Tibial artery (tissue), 4 donors: ENCODE results near the gene LAG3.
A peak's percentile ranks its signal among the peaks of the same experiment; 100 is the strongest.
"Not testable (repeated sequence)": the region's sequence is repeated elsewhere in the genome, so short reads cannot be mapped to it uniquely, and the experiment has no call there.

Experiments used
- DNase-seq, 2 donors: peaks; one replicate each; pipeline ENCODE4 v3.0.0-alpha.2; 2019
- H3K27ac ChIP-seq, 2 donors: fragments of 200-600 bp; sonication (generic) in 1 of 2; 1 replicate in 1 of 2; 2 replicates in 1 of 2; pipeline ENCODE4 v1.5.1; 2018 to 2019; ENCODE audit warnings: mild to moderate bottlenecking in 1 of 2
- H3K27me3 ChIP-seq, 2 donors: fragments of 200-600 bp; sonication (generic) in 1 of 2; one replicate each; pipeline versions ENCODE4 v1.5.1 to v1.6.0; 2016 to 2019
- H3K36me3 ChIP-seq, 3 donors: fragments of 200-600 bp; sonication (generic) in 2 of 3; one replicate each; pipeline ENCODE4 v1.5.1; 2016 to 2019; ENCODE audit warnings: mild to moderate bottlenecking in 2 of 3
- H3K4me1 ChIP-seq, 4 donors: fragments of 200-600 bp; sonication (generic) in 2 of 4; 1 replicate in 3 of 4; 2 replicates in 1 of 4; pipeline ENCODE4 v1.5.1; 2016 to 2019
- H3K4me3 ChIP-seq, 2 donors: fragments of 200-600 bp; sonication (generic) in 1 of 2; 1 replicate in 1 of 2; 2 replicates in 1 of 2; pipeline ENCODE4 v1.5.1; 2018 to 2019; ENCODE audit warnings: mild to moderate bottlenecking in 2 of 2
- H3K9me3 ChIP-seq, 3 donors: fragments of 200-600 bp; sonication (generic) in 1 of 3; one replicate each; pipeline ENCODE4 v1.5.1; 2016 to 2019
- CTCF ChIP-seq, 2 experiments: fragments of 200-600 bp in 1 of 2; fragments of 450-650 bp in 1 of 2; IDR thresholded peaks; one replicate each; pipeline ENCODE4 v1.5.1; 2017 to 2019; ENCODE audit warnings: antibody characterized with exemption in 2 of 2, mild to moderate bottlenecking in 1 of 2, moderate library complexity in 1 of 2
- intact Hi-C: fragments of 100-400 bp; cut with DNase I; formaldehyde crosslinking; loops from one replicate; pipeline ENCODE4 v1.15.0; 2023; ENCODE audit warnings: low total_unique reads

LAG3 gene

GRCh38 chr12:6729186-6729585, 43.1 kb upstream of the LAG3 start:
- no peak overlapping the region for H3K27ac ChIP-seq
- intact Hi-C loops = no loop called here
- no peak overlapping the region for H3K4me3 ChIP-seq
- H3K27me3 ChIP-seq = no peaks in the 10 kb centered on the region
- H3K36me3 ChIP-seq = peaks cover 35 to 65% (median 49%) of the 10 kb centered on the region in 3 donors
- peaks cover 0 to 15% (median 10%) of the 10 kb centered on the region in 4 donors for H3K4me1 ChIP-seq
- no peak for TF ChIP-seq CTCF (IDR thresholded peaks at IDR 0.05)
- DNase-seq = no peak
- H3K9me3 ChIP-seq = no peaks in the 10 kb centered on the region

DNA sequence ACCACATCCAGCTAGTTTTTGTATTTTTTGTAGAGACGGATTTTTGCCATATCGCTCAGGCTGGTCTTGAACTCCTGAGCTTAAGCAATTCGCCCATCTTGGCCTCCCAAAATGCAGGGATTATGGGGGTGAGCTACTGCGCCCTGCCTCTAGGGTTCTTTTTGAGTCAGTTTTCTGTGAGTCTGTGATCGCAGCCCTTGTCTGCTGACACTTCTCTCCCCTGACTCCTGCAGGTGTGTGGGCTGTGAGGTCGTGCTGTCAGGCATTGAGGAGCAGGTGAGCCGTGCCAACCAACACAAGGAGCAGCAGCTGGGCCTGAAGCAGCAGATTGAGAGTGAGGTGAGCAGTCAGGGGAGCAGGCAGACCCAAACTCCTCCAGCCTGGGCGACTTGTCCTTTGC, 42.2 kb upstream of the LAG3 start:
- Histone ChIP-seq H3K4me3 (no peak overlapping the region), H3K27me3 (no peaks in the 10 kb centered on the region), H3K9me3 (no peaks in the 10 kb centered on the region), H3K36me3 (peaks cover 35 to 72% (median 49%) of the 10 kb centered on the region in 3 donors), H3K27ac (no peak overlapping the region), H3K4me1 (peaks cover 0 to 6% (median 2%) of the 10 kb centered on the region in 4 donors)
- TF ChIP-seq CTCF (IDR thresholded peaks at IDR 0.05) = no peak
- intact Hi-C loops = no loop called here
- DNase-seq = no peak

GRCh38 chr12:6734506-6735387, 37.6 kb upstream of the LAG3 start:
- intact Hi-C loops = no loop called here
- H3K27ac ChIP-seq = no peak overlapping the region
- no peak for DNase-seq
- no peaks in the 10 kb centered on the region for H3K27me3 ChIP-seq
- TF ChIP-seq CTCF (IDR thresholded peaks at IDR 0.05) = no peak
- no peak overlapping the region for H3K4me3 ChIP-seq
- no peaks in the 10 kb centered on the region for H3K9me3 ChIP-seq
- H3K36me3 ChIP-seq = peaks cover 16 to 47% (median 30%) of the 10 kb centered on the region in 3 donors
- H3K4me1 ChIP-seq = peaks cover 0 to 6% (median 2%) of the 10 kb centered on the region in 4 donors

- H3K27me3 ChIP-seq = no peaks in the 10 kb centered on the region
- H3K9me3 ChIP-seq = no peaks in the 10 kb centered on the region
- peaks cover 8 to 39% (median 22%) of the 10 kb centered on the region in 3 donors for H3K36me3 ChIP-seq
- peaks cover 0 to 6% (median 2%) of the 10 kb centered on the region in 4 donors for H3K4me1 ChIP-seq
- TF ChIP-seq CTCF (IDR thresholded peaks at IDR 0.05) = peak; percentile 60 to 72
- intact Hi-C loops = no loop called here
- H3K27ac ChIP-seq = no peak overlapping the region
- peak; percentile 58 to 76 for DNase-seq
- H3K4me3 ChIP-seq = no peak overlapping the region
Measured at GRCh38 chr12:6735448-6736191, 36.7 kb upstream of the LAG3 start.

- no peak for DNase-seq
- Histone ChIP-seq H3K27ac (no peak overlapping the region), H3K36me3 (peaks cover 0 to 27% (median 10%) of the 10 kb centered on the region in 3 donors), H3K9me3 (no peaks in the 10 kb centered on the region), H3K4me1 (peaks cover 0 to 6% (median 2%) of the 10 kb centered on the region in 4 donors), H3K27me3 (no peaks in the 10 kb centered on the region), H3K4me3 (no peak overlapping the region)
- TF ChIP-seq CTCF (IDR thresholded peaks at IDR 0.05) = no peak
- intact Hi-C loops = no loop called here
Measured at GRCh38 chr12:6736754-6737153, 35.6 kb upstream of the LAG3 start.

DNA sequence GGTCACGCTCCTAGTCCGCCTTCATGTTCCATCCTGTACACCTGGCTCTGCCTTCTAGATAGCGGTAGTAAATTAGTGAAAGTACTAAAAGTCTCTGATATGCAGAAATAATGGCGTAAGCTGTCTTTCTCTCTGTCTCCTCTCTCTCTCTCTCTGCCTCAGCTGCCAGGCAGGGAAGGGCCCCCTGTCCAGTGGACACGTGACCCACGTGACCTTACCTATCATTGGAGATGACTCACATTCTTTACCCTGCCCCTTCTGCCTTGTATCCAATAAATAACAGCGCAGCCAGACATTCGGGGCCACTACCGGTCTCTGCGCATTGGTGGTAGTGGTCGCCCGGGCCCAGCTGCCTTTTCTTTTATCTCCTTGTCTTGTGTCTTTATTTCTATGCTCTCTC, 30.2 kb upstream of the LAG3 start:
- H3K36me3 ChIP-seq = peaks cover 2 to 18% (median 3%) of the 10 kb centered on the region in 3 donors
- H3K4me3 ChIP-seq, H3K4me1 ChIP-seq, H3K9me3 ChIP-seq, DNase-seq, H3K27me3 ChIP-seq, H3K27ac ChIP-seq, intact Hi-C loops: not testable (repeated sequence)
